ENCODE results near the gene CCL17. TPM values are rescaled to one million over a fixed set of nuclear protein-coding genes. Genes with fewer than 3 reads are reported as not detected.
"Not testable (repeated sequence)": the region's sequence is repeated elsewhere in the genome, so short reads cannot be mapped to it uniquely, and the experiment has no call there.

Gene CCL17
- total RNA-seq, 1 donor from 2014 or later: not detected

GRCh38 chr16:57434003-57434402 is 29.4 kb downstream of the CCL17 start:
- no peak overlapping the region for H3K4me3 Mint-ChIP-seq (ENCODE audit: unreplicated experiment)
- H3K27me3 Mint-ChIP-seq (ENCODE audit: low read depth): no peaks in the 10 kb centered on the region
- no peak for TF ChIP-seq CTCF (IDR thresholded peaks at IDR 0.05)
- DNase-seq (ENCODE audit: low spot score): no peak
- peaks cover 45% of the 10 kb centered on the region for H3K36me3 Mint-ChIP-seq (ENCODE audit: low read depth)
- no peaks in the 10 kb centered on the region for H3K9me3 Mint-ChIP-seq (ENCODE audit: low read depth)
- peaks cover 4% of the 10 kb centered on the region for H3K4me1 Mint-ChIP-seq (ENCODE audit: low read depth)
- H3K27ac Mint-ChIP-seq (ENCODE audit: unreplicated experiment): no peak overlapping the region

- DNase-seq (ENCODE audit: low spot score): no peak
- H3K27ac Mint-ChIP-seq (ENCODE audit: unreplicated experiment): no peak overlapping the region
- no peaks in the 10 kb centered on the region for H3K27me3 Mint-ChIP-seq (ENCODE audit: low read depth)
- peaks cover 5% of the 10 kb centered on the region for H3K9me3 Mint-ChIP-seq (ENCODE audit: low read depth)
- H3K4me1 Mint-ChIP-seq (ENCODE audit: low read depth): no peaks in the 10 kb centered on the region
- H3K4me3 Mint-ChIP-seq (ENCODE audit: unreplicated experiment): no peak overlapping the region
- no peak for TF ChIP-seq CTCF (IDR thresholded peaks at IDR 0.05)
- peaks cover 48% of the 10 kb centered on the region for H3K36me3 Mint-ChIP-seq (ENCODE audit: low read depth)
These were observed 31.3 kb downstream of the CCL17 start for GRCh38 chr16:57435838-57436237.

GRCh38 chr16:57439947-57440346 is 35.4 kb downstream of the CCL17 start:
- H3K27ac Mint-ChIP-seq (ENCODE audit: unreplicated experiment); H3K4me3 Mint-ChIP-seq (ENCODE audit: unreplicated experiment); H3K9me3 Mint-ChIP-seq (ENCODE audit: low read depth); DNase-seq (ENCODE audit: low spot score); H3K27me3 Mint-ChIP-seq (ENCODE audit: low read depth); H3K4me1 Mint-ChIP-seq (ENCODE audit: low read depth): not testable (repeated sequence)
- peaks cover 30% of the 10 kb centered on the region for H3K36me3 Mint-ChIP-seq (ENCODE audit: low read depth)

GRCh38 chr16:57440551-57440950 is 36.0 kb downstream of the CCL17 start:
- not testable (repeated sequence) for H3K4me3 Mint-ChIP-seq (ENCODE audit: unreplicated experiment); H3K4me1 Mint-ChIP-seq (ENCODE audit: low read depth); H3K9me3 Mint-ChIP-seq (ENCODE audit: low read depth); H3K27me3 Mint-ChIP-seq (ENCODE audit: low read depth); H3K27ac Mint-ChIP-seq (ENCODE audit: unreplicated experiment); DNase-seq (ENCODE audit: low spot score)
- peaks cover 28% of the 10 kb centered on the region for H3K36me3 Mint-ChIP-seq (ENCODE audit: low read depth)

GRCh38 chr16:57444711-57445110 is 40.1 kb downstream of the CCL17 start:
- Mint-ChIP-seq H3K4me3 (ENCODE audit: unreplicated experiment) (no peak overlapping the region), H3K27ac (ENCODE audit: unreplicated experiment) (no peak overlapping the region)
- no peak for DNase-seq (ENCODE audit: low spot score)

GRCh38 chr16:57445510-57445909 is 40.9 kb downstream of the CCL17 start:
- H3K27ac Mint-ChIP-seq (ENCODE audit: unreplicated experiment): no peak overlapping the region
- no peaks in the 10 kb centered on the region for H3K27me3 Mint-ChIP-seq (ENCODE audit: low read depth)
- H3K9me3 Mint-ChIP-seq (ENCODE audit: low read depth): no peaks in the 10 kb centered on the region
- peaks cover 24% of the 10 kb centered on the region for H3K4me1 Mint-ChIP-seq (ENCODE audit: low read depth)
- no peak for DNase-seq (ENCODE audit: low spot score)
- TF ChIP-seq CTCF (IDR thresholded peaks at IDR 0.05): no peak
- H3K36me3 Mint-ChIP-seq (ENCODE audit: low read depth): peaks cover 1% of the 10 kb centered on the region
- no peak overlapping the region for H3K4me3 Mint-ChIP-seq (ENCODE audit: unreplicated experiment)

More at GRCh38 chr16:57444711-57445110, 40.1 kb downstream of the CCL17 start:
- no peak for TF ChIP-seq CTCF (IDR thresholded peaks at IDR 0.05)
- Mint-ChIP-seq H3K36me3 (ENCODE audit: low read depth) (peaks cover 9% of the 10 kb centered on the region), H3K27me3 (ENCODE audit: low read depth) (no peaks in the 10 kb centered on the region), H3K9me3 (ENCODE audit: low read depth) (peaks cover 5% of the 10 kb centered on the region), H3K4me1 (ENCODE audit: low read depth) (peaks cover 24% of the 10 kb centered on the region)
